Vagina (tissue), 2 donors: Measurements from ENCODE around the gene NUDCD3. TPM values are rescaled to one million over a fixed set of nuclear protein-coding genes. Genes with fewer than 3 reads are reported as not detected.

Source experiments
- DNase-seq, 2 donors: peaks; one replicate each; pipeline ENCODE4 v3.0.0-alpha.2; 2017; ENCODE audit errors: extremely low spot score in 2 of 2
- H3K27ac ChIP-seq: fragments of 200-600 bp; sonication (generic); one replicate; pipeline ENCODE4 v1.5.1; 2019
- H3K27me3 ChIP-seq: fragments of 200-600 bp; sonication (generic); one replicate; pipeline ENCODE4 v1.5.1; 2019
- H3K36me3 ChIP-seq, 2 donors: fragments of 200-600 bp; sonication (generic); one replicate each; pipeline ENCODE4 v1.5.1; 2017 to 2019
- H3K4me1 ChIP-seq: fragments of 200-600 bp; sonication (generic); one replicate; pipeline ENCODE4 v1.5.1; 2019
- H3K4me3 ChIP-seq, 2 donors: fragments of 200-600 bp; sonication (generic); 1 replicate in 1 of 2; 2 replicates in 1 of 2; pipeline ENCODE4 v1.5.1; 2016 to 2019
- H3K9me3 ChIP-seq: fragments of 200-600 bp; sonication (generic); one replicate; pipeline ENCODE4 v1.5.1; 2019
- CTCF ChIP-seq, 3 experiments: fragments of 450-650 bp in 2 of 3; fragments of 200-600 bp in 1 of 3; sonication (generic) in 1 of 3; IDR thresholded peaks; one replicate each; pipeline ENCODE4 v1.5.1; 2017 to 2019; ENCODE audit warnings: antibody characterized with exemption in 3 of 3, mild to moderate bottlenecking in 2 of 3, moderate library complexity in 2 of 3
- POLR2A ChIP-seq, 2 donors: fragments of 450-650 bp; IDR thresholded peaks; one replicate each; pipeline ENCODE4 v1.6.1; 2017; ENCODE audit warnings: antibody characterized with exemption in 2 of 2, mild to moderate bottlenecking in 2 of 2, moderate library complexity in 2 of 2
- POLR2AphosphoS5 ChIP-seq, 2 donors: sonication (generic); formaldehyde crosslinking; IDR thresholded peaks; one replicate each; pipeline ENCODE4 v1.9.0; 2017; ENCODE audit warnings: antibody characterized with exemption in 2 of 2, mild to moderate bottlenecking in 2 of 2, low read depth in 1 of 2; ENCODE audit not compliant: insufficient read depth in 1 of 2
- intact Hi-C: fragments of 100-400 bp; cut with DNase I; formaldehyde crosslinking; loops from one replicate; pipeline ENCODE4 v1.15.1; 2023
- total RNA-seq: library from RNA; depleted of rRNA; stranded (reverse); fragments of >200 nt; gene quantifications from one replicate; pipeline ENCODE4 v1.2.3, GENCODE V29; 2016

The NUDCD3 gene
- total RNA-seq, 1 donor from 2014 or later: 48.6 TPM

DNA sequence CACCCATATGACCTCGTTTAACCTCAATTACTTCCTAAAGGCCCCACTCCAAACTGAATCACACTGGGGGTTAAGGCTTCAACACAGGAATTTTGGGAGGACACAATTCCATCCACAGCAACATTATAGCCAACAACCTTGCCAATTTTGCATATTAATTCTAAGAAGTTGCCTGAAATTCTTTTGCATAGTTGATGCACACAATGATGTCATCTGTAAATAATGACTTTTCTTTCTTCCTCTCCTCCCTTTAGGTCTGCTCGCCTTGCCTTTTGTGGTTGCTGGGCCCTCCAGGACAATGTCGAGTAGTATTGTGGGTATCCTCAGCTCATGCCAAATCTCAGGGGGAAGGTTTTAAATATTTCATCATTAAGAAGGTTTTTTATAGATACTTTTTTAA lies 149.1 kb downstream of the NUDCD3 start:
- Histone ChIP-seq H3K27me3 (no peaks in the 10 kb centered on the region), H3K9me3 (no peaks in the 10 kb centered on the region), H3K4me3 (no peak overlapping the region), H3K36me3 (no peaks in the 10 kb centered on the region), H3K27ac (no peak overlapping the region), H3K4me1 (no peaks in the 10 kb centered on the region)
- DNase-seq: no peak
- intact Hi-C loops: no loop called here
- no peak for TF ChIP-seq POLR2A (IDR thresholded peaks at IDR 0.05)
- no peak for TF ChIP-seq CTCF (IDR thresholded peaks at IDR 0.05)
- TF ChIP-seq POLR2AphosphoS5 (IDR thresholded peaks at IDR 0.05; ENCODE audit: insufficient read depth in 1 of 2, low read depth in 1 of 2): no peak

GRCh38 chr7:44338600-44338999 lies 151.9 kb downstream of the NUDCD3 start:
- Histone ChIP-seq H3K9me3 (no peaks in the 10 kb centered on the region), H3K4me3 (no peak overlapping the region), H3K27me3 (no peaks in the 10 kb centered on the region), H3K27ac (no peak overlapping the region), H3K4me1 (no peaks in the 10 kb centered on the region), H3K36me3 (no peaks in the 10 kb centered on the region)
- TF ChIP-seq CTCF (IDR thresholded peaks at IDR 0.05): no peak
- no peak for TF ChIP-seq POLR2AphosphoS5 (IDR thresholded peaks at IDR 0.05; ENCODE audit: insufficient read depth in 1 of 2, low read depth in 1 of 2)
- intact Hi-C loops: no loop called here
- no peak for DNase-seq

GRCh38 chr7:44336491-44336890 lies 154.0 kb downstream of the NUDCD3 start:
- Histone ChIP-seq H3K9me3 (no peaks in the 10 kb centered on the region), H3K27ac (no peak overlapping the region), H3K4me3 (no peak overlapping the region), H3K36me3 (no peaks in the 10 kb centered on the region), H3K27me3 (no peaks in the 10 kb centered on the region), H3K4me1 (no peaks in the 10 kb centered on the region)
- TF ChIP-seq POLR2A (IDR thresholded peaks at IDR 0.05) (no peak), POLR2AphosphoS5 (IDR thresholded peaks at IDR 0.05; ENCODE audit: insufficient read depth in 1 of 2, low read depth in 1 of 2) (no peak), CTCF (IDR thresholded peaks at IDR 0.05) (no peak)
- no peak for DNase-seq
- intact Hi-C loops: no loop called here

- no peaks in the 10 kb centered on the region for H3K27me3 ChIP-seq
- no peaks in the 10 kb centered on the region for H3K4me1 ChIP-seq
- no peak overlapping the region for H3K4me3 ChIP-seq
- H3K36me3 ChIP-seq: no peaks in the 10 kb centered on the region
- no peaks in the 10 kb centered on the region for H3K9me3 ChIP-seq
- no peak for DNase-seq
- no peak overlapping the region for H3K27ac ChIP-seq
- no peak for TF ChIP-seq CTCF (IDR thresholded peaks at IDR 0.05)
- no peak for TF ChIP-seq POLR2A (IDR thresholded peaks at IDR 0.05)
- TF ChIP-seq POLR2AphosphoS5 (IDR thresholded peaks at IDR 0.05; ENCODE audit: insufficient read depth in 1 of 2, low read depth in 1 of 2): no peak
- intact Hi-C loops: no loop called here
These were observed 155.3 kb downstream of the NUDCD3 start for GRCh38 chr7:44335184-44335583.

DNA sequence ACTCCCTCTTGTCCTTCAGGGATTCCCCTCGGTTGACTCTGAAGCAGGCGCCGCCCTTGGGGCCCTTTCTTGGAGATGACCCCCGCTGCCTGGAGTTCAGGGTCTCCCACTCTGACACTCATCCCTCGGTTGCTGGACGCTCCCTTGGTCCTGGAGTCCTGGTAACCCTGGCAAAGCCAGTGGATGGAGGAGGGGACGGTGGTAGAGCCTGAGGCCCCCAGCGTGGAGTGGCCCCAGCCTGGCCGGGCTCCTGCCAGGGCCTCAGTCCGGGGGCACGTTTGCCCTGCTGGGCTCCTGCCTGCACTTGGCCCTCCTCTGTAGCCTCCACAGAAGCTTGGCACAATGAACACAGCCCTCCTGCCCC lies 155.7 kb downstream of the NUDCD3 start:
- H3K4me3 ChIP-seq: no peak overlapping the region
- TF ChIP-seq POLR2A (IDR thresholded peaks at IDR 0.05): no peak
- TF ChIP-seq CTCF (IDR thresholded peaks at IDR 0.05): no peak
- TF ChIP-seq POLR2AphosphoS5 (IDR thresholded peaks at IDR 0.05; ENCODE audit: insufficient read depth in 1 of 2, low read depth in 1 of 2): no peak
- no peaks in the 10 kb centered on the region for H3K27me3 ChIP-seq
- no peak overlapping the region for H3K27ac ChIP-seq
- H3K4me1 ChIP-seq: no peaks in the 10 kb centered on the region
- no peak for DNase-seq
- H3K36me3 ChIP-seq: no peaks in the 10 kb centered on the region
- intact Hi-C loops: no loop called here
- H3K9me3 ChIP-seq: no peaks in the 10 kb centered on the region
